ENCODE results near the gene THUMPD1. TPM values are rescaled to one million over a fixed set of nuclear protein-coding genes. Genes with fewer than 3 reads are reported as not detected.

Gene THUMPD1
- total and polyA plus RNA-seq, 2 experiments from 2014 or later: 44.6 to 93.0 TPM

DNA sequence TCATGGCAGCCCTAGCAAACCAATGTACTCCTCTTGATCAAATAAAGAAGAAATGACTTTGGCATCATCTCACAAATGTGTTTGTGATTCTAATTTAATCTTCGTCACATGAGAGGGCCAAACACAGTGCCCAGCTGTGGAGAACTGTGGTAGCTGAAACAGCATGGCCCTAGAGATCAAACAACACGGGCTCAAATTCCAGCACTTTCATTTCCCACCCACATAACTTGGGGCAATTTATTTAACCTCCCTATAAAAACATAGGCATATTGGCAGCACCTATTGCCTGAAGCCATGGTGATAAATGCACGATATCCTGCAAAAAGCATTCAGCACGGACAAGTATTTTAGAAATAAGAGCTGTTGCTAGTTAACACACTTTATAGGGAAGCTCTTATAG, 46.6 kb downstream of the THUMPD1 start:
- H2AFZ ChIP-seq: no peak overlapping the region
- no peaks in the 10 kb centered on the region for H3K27me3 ChIP-seq (ENCODE audit: insufficient read depth)
- no peak overlapping the region for H3K27ac ChIP-seq (ENCODE audit: low read depth)
- Mint-ChIP-seq H3K4me3 (no peak overlapping the region), H3K4me1 (0 out of 3 replicates have a peak, but pooled peaks cover 3% of the 10 kb centered on the region), H3K9me3 (no peaks in the 10 kb centered on the region), H3K36me3 (ENCODE audit: low read depth) (no peaks in the 10 kb centered on the region), H3K27ac (no peak overlapping the region), H3K27me3 (ENCODE audit: insufficient read depth, low read depth, poor library complexity) (no peaks in the 10 kb centered on the region)
- no peaks in the 10 kb centered on the region for H3K9me2 ChIP-seq (ENCODE audit: insufficient read depth)
- no peak overlapping the region for H3K4me2 ChIP-seq
- ATAC-seq (no peak), DNase-seq (ENCODE audit: low spot score) (no peak)
- H4K20me1 ChIP-seq (replicated peaks; ENCODE audit: insufficient read depth): no peaks in the 10 kb centered on the region
- H3K4me3 ChIP-seq: no peak overlapping the region
- H3K79me2 ChIP-seq (replicated peaks; ENCODE audit: insufficient read depth): no peaks in the 10 kb centered on the region
- TF ChIP-seq EZH2phosphoT487 (IDR thresholded peaks at IDR 0.05; ENCODE audit: unreplicated experiment) (no peak), ZNF331 (CRISPR knock-in tag; IDR thresholded peaks at IDR 0.05; ENCODE audit: low read depth) (no peak), STAT1 (IDR thresholded peaks at IDR 0.05; ENCODE audit: unreplicated experiment) (no peak), CREB1 (CRISPR knock-in tag; IDR thresholded peaks at IDR 0.05; ENCODE audit: low read depth) (no peak), POLR2AphosphoS5 (IDR thresholded peaks at IDR 0.05; ENCODE audit: low read depth) (no peak), NANOG (IDR thresholded peaks at IDR 0.05; ENCODE audit: borderline replicate concordance) (no peak), JUNB (IDR thresholded peaks at IDR 0.05; ENCODE audit: unreplicated experiment) (no peak), EZH2 (IDR thresholded peaks at IDR 0.05; ENCODE audit: low read depth, unreplicated experiment) (no peak), ZNF114 (CRISPR knock-in tag; IDR thresholded peaks at IDR 0.05) (no peak)
- TF ChIP-seq, protein P1, sequence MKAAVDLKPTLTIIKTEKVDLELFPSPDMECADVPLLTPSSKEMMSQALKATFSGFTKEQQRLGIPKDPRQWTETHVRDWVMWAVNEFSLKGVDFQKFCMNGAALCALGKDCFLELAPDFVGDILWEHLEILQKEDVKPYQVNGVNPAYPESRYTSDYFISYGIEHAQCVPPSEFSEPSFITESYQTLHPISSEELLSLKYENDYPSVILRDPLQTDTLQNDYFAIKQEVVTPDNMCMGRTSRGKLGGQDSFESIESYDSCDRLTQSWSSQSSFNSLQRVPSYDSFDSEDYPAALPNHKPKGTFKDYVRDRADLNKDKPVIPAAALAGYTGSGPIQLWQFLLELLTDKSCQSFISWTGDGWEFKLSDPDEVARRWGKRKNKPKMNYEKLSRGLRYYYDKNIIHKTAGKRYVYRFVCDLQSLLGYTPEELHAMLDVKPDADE (IDR thresholded peaks at IDR 0.05): no peak
- TF ChIP-seq, protein P2, sequence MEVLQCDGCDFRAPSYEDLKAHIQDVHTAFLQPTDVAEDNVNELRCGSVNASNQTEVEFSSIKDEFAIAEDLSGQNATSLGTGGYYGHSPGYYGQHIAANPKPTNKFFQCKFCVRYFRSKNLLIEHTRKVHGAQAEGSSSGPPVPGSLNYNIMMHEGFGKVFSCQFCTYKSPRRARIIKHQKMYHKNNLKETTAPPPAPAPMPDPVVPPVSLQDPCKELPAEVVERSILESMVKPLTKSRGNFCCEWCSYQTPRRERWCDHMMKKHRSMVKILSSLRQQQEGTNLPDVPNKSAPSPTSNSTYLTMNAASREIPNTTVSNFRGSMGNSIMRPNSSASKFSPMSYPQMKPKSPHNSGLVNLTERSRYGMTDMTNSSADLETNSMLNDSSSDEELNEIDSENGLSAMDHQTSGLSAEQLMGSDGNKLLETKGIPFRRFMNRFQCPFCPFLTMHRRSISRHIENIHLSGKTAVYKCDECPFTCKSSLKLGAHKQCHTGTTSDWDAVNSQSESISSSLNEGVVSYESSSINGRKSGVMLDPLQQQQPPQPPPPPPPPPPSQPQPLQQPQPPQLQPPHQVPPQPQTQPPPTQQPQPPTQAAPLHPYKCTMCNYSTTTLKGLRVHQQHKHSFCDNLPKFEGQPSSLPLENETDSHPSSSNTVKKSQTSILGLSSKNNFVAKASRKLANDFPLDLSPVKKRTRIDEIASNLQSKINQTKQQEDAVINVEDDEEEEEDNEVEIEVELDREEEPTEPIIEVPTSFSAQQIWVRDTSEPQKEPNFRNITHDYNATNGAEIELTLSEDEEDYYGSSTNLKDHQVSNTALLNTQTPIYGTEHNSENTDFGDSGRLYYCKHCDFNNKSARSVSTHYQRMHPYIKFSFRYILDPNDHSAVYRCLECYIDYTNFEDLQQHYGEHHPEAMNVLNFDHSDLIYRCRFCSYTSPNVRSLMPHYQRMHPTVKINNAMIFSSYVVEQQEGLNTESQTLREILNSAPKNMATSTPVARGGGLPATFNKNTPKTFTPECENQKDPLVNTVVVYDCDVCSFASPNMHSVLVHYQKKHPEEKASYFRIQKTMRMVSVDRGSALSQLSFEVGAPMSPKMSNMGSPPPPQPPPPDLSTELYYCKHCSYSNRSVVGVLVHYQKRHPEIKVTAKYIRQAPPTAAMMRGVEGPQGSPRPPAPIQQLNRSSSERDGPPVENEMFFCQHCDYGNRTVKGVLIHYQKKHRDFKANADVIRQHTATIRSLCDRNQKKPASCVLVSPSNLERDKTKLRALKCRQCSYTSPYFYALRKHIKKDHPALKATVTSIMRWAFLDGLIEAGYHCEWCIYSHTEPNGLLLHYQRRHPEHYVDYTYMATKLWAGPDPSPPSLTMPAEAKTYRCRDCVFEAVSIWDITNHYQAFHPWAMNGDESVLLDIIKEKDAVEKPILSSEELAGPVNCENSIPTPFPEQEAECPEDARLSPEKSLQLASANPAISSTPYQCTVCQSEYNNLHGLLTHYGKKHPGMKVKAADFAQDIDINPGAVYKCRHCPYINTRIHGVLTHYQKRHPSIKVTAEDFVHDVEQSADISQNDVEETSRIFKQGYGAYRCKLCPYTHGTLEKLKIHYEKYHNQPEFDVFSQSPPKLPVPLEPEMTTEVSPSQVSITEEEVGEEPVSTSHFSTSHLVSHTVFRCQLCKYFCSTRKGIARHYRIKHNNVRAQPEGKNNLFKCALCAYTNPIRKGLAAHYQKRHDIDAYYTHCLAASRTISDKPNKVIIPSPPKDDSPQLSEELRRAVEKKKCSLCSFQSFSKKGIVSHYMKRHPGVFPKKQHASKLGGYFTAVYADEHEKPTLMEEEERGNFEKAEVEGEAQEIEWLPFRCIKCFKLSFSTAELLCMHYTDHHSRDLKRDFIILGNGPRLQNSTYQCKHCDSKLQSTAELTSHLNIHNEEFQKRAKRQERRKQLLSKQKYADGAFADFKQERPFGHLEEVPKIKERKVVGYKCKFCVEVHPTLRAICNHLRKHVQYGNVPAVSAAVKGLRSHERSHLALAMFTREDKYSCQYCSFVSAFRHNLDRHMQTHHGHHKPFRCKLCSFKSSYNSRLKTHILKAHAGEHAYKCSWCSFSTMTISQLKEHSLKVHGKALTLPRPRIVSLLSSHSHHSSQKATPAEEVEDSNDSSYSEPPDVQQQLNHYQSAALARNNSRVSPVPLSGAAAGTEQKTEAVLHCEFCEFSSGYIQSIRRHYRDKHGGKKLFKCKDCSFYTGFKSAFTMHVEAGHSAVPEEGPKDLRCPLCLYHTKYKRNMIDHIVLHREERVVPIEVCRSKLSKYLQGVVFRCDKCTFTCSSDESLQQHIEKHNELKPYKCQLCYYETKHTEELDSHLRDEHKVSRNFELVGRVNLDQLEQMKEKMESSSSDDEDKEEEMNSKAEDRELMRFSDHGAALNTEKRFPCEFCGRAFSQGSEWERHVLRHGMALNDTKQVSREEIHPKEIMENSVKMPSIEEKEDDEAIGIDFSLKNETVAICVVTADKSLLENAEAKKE (CRISPR knock-in tag; IDR thresholded peaks at IDR 0.05): no peak
- TF ChIP-seq, protein P3, sequence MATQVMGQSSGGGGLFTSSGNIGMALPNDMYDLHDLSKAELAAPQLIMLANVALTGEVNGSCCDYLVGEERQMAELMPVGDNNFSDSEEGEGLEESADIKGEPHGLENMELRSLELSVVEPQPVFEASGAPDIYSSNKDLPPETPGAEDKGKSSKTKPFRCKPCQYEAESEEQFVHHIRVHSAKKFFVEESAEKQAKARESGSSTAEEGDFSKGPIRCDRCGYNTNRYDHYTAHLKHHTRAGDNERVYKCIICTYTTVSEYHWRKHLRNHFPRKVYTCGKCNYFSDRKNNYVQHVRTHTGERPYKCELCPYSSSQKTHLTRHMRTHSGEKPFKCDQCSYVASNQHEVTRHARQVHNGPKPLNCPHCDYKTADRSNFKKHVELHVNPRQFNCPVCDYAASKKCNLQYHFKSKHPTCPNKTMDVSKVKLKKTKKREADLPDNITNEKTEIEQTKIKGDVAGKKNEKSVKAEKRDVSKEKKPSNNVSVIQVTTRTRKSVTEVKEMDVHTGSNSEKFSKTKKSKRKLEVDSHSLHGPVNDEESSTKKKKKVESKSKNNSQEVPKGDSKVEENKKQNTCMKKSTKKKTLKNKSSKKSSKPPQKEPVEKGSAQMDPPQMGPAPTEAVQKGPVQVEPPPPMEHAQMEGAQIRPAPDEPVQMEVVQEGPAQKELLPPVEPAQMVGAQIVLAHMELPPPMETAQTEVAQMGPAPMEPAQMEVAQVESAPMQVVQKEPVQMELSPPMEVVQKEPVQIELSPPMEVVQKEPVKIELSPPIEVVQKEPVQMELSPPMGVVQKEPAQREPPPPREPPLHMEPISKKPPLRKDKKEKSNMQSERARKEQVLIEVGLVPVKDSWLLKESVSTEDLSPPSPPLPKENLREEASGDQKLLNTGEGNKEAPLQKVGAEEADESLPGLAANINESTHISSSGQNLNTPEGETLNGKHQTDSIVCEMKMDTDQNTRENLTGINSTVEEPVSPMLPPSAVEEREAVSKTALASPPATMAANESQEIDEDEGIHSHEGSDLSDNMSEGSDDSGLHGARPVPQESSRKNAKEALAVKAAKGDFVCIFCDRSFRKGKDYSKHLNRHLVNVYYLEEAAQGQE (IDR thresholded peaks at IDR 0.05; ENCODE audit: unreplicated experiment): no peak
- TF ChIP-seq, protein P4, sequence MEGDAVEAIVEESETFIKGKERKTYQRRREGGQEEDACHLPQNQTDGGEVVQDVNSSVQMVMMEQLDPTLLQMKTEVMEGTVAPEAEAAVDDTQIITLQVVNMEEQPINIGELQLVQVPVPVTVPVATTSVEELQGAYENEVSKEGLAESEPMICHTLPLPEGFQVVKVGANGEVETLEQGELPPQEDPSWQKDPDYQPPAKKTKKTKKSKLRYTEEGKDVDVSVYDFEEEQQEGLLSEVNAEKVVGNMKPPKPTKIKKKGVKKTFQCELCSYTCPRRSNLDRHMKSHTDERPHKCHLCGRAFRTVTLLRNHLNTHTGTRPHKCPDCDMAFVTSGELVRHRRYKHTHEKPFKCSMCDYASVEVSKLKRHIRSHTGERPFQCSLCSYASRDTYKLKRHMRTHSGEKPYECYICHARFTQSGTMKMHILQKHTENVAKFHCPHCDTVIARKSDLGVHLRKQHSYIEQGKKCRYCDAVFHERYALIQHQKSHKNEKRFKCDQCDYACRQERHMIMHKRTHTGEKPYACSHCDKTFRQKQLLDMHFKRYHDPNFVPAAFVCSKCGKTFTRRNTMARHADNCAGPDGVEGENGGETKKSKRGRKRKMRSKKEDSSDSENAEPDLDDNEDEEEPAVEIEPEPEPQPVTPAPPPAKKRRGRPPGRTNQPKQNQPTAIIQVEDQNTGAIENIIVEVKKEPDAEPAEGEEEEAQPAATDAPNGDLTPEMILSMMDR (conservative IDR thresholded peaks at IDR 0.05; ENCODE audit: low read depth in 2 of 2): no peak
- no peaks in the 10 kb centered on the region for H3F3A ChIP-seq (replicated peaks; ENCODE audit: low read depth)
- H3K36me3 ChIP-seq (ENCODE audit: insufficient read depth): no peaks in the 10 kb centered on the region
- H3K4me1 ChIP-seq (ENCODE audit: insufficient read depth): no peaks in the 10 kb centered on the region
